Measurements from ENCODE around the gene SHQ1.
"Not testable (repeated sequence)": the region's sequence is repeated elsewhere in the genome, so short reads cannot be mapped to it uniquely, and the experiment has no call there.

The SHQ1 gene

DNA sequence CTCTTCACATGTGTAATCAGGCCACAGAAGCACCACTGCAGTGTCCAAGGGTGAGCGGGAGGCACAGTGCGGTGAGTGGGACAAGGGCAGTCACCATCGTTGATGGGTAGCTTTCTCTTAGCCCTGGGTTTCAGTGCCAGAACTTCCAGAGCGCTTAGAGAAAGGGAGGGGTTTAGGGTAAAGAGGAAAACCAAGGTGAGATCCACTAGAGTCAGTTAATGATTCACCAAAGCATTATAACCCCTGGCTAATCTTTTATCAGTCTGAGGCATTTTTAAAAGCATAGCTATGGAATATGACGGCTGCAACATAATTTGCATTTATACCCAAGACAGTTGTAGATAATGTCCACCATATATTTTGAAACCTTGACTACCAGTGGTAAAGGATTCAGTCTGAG, 94.8 kb downstream of the SHQ1 start:
- Mint-ChIP-seq H3K9me3 (no peaks in the 10 kb centered on the region), H3K27me3 (no peaks in the 10 kb centered on the region), H3K4me1 (peaks cover 76% of the 10 kb centered on the region), H3K4me3 (no peak overlapping the region), H3K36me3 (peaks cover 18% of the 10 kb centered on the region), H3K27ac (peak overlapping the region; percentile 7)

DNA sequence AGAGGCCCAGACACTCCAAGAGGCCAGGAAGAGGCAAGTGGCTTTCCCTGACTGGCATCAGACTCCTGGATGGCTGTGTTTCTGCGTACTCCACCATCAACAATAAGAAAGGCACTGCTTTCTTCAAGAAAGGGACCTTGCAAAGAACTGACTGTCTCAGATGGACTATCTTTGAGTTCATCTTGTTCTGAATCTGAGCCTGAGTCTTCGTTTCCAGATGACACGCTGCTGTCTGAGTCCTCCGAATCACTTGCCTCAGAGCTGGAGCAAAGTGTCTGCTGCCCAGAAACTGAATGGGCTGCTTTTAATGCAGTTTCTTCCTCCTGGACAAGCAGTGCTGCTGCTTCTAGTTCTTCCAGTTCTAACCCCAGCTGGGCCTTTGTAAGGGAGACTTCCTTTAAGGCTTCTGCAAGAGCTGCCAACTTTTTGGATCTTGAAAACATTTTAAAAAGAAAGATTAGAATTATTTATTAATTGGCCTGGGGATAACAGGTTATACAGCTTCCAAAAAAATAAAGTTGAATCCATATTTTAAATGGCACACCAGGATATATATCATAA, 97.8 kb downstream of the SHQ1 start:
- Mint-ChIP-seq H3K36me3 (peaks cover 18% of the 10 kb centered on the region), H3K4me3 (no peak overlapping the region), H3K27me3 (no peaks in the 10 kb centered on the region)

DNA sequence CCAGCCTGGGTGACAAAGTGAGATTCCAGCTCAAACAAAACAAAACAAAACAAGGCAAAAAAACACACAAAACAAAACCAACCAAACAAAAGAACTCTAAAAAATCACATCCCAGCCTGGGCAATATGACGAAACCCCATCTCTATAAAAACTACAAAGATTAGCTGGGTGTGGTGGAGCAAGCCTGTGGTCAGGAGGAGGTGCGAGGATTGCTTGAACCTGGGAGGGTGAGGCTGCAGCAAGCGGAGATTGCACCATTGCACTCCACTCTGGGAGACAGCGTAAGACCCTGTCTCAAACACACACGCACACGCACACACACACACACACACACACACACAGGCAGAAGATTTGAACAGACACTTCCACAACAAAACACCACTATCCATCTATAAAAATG, 99.6 kb downstream of the SHQ1 start:
- H3K36me3 Mint-ChIP-seq: peaks cover 14% of the 10 kb centered on the region
- H3K27ac Mint-ChIP-seq: peak overlapping the region; percentile 30
- H3K27me3 Mint-ChIP-seq: no peaks in the 10 kb centered on the region
- H3K4me3 Mint-ChIP-seq: peak overlapping the region; percentile 26
- H3K4me1 Mint-ChIP-seq: peaks cover 52% of the 10 kb centered on the region
- no peaks in the 10 kb centered on the region for H3K9me3 Mint-ChIP-seq

More for the DNA sequence above, 97.8 kb downstream of the SHQ1 start:
- H3K27ac Mint-ChIP-seq: peak overlapping the region; percentile 23
- H3K4me1 Mint-ChIP-seq: peaks cover 69% of the 10 kb centered on the region
- H3K9me3 Mint-ChIP-seq: no peaks in the 10 kb centered on the region

DNA sequence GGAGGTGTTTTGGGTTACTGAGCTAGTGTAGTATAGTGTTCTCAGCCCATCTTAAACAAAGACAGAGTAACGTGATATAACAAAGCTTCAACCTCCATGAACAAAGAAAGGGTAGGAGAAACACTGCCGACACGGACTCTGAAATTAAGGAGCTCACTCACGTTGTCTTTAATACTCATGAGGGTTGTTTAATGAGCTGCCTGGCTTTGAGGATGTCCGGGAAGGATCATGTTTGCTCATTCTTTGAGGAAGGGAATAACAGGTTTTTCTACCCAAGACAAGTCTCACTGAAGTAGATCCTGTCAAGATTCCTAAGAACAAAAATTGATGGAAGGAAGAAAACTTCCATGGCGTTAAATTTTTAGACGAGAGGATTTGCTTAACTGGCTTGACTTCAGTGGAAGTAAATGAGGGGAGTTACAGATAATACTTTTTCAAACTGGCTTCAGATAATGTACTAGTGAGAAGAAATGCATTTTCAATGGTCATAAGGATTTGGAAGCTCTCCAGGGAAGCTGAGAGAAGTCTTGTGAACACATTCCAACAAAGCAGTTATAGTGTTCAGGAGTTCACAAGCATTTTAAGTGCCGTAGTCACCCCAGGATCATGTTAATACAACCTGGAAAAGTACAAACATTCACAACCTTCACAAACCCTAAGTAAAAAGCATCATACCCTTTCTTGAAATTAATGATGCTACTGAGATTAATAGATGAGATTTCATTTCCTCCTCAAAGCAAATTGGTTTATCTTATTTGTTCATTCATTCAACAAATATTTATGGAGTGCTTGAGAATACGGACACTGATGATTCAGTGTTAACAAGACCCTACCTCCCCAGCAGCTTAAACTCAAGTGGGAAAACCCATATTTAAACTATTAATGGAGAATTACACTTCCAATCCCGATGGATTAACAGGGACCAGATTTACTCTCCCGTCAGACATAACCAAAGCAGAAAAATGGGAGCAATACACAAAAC, 101.5 kb downstream of the SHQ1 start:
- H3K36me3 Mint-ChIP-seq: peaks cover 9% of the 10 kb centered on the region
- no peaks in the 10 kb centered on the region for H3K27me3 Mint-ChIP-seq
- H3K27ac Mint-ChIP-seq: peak overlapping the region; percentile 89
- H3K9me3 Mint-ChIP-seq: no peaks in the 10 kb centered on the region
- H3K4me1 Mint-ChIP-seq: peaks cover 44% of the 10 kb centered on the region
- H3K4me3 Mint-ChIP-seq: no peak overlapping the region

DNA sequence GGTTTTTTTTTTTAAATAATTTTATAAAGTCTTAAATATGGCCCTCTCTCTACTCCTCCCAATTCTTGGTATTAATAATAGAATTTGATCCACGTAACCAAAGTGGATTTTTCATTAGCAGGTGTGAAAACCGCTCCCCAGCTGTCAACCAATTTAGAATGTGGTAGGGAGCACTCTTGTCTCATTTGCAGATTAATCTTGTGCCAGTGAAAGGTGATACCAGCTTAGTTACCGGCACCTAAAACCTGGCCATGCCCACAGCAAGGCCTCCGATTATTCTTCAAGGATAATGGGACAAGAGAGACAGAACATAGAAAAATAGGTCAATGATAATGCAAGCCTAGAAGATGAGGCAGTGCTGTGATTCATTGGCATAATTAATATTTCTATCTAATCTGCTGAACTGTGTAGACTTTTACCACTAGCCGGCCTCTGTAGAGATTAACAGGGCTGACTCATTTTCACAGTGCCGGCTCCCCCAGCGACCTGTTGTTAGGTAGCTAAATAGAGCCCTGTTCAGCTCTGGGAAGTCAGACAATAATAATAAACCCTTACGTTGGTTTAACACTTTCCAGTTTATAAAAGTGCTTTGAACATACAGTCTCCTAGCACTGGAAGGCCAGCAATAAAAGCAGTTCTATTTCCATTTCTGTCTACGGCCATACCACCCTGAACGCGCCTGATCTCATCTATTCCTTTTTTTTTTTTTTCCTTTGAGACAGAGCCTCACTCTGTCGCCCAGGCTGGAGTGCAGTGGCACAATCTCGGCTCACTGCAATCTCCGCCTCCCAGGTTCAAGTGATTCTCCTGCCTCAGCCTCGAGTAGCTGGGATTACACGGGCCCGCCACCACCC, 102.9 kb downstream of the SHQ1 start:
- Mint-ChIP-seq H3K36me3 (peaks cover 9% of the 10 kb centered on the region), H3K9me3 (no peaks in the 10 kb centered on the region), H3K27me3 (no peaks in the 10 kb centered on the region), H3K27ac (no peak overlapping the region), H3K4me1 (peaks cover 43% of the 10 kb centered on the region), H3K4me3 (no peak overlapping the region)

DNA sequence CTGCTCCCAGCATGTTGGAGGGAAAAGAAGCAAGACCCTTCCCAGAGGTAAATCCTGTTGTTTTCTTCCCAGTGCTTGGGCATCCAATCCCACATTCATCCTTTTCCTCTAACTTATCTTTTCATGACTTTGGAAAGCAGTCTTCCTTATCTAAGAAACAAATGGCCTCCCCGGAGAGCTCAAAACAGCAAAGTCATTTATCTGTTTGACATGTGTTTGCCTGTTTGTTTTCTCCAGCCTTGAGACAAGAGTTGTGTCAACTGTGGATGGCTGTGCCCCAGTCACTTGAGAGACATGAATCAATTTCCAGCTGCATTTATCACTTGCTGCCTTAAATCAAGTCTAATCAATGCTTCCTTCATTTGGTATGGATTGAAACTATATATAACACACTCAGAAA, 103.9 kb downstream of the SHQ1 start:
- H3K27ac Mint-ChIP-seq: no peak overlapping the region
- no peaks in the 10 kb centered on the region for H3K9me3 Mint-ChIP-seq
- peaks cover 42% of the 10 kb centered on the region for H3K4me1 Mint-ChIP-seq
- H3K36me3 Mint-ChIP-seq: peaks cover 5% of the 10 kb centered on the region
- no peak overlapping the region for H3K4me3 Mint-ChIP-seq
- H3K27me3 Mint-ChIP-seq: no peaks in the 10 kb centered on the region

DNA sequence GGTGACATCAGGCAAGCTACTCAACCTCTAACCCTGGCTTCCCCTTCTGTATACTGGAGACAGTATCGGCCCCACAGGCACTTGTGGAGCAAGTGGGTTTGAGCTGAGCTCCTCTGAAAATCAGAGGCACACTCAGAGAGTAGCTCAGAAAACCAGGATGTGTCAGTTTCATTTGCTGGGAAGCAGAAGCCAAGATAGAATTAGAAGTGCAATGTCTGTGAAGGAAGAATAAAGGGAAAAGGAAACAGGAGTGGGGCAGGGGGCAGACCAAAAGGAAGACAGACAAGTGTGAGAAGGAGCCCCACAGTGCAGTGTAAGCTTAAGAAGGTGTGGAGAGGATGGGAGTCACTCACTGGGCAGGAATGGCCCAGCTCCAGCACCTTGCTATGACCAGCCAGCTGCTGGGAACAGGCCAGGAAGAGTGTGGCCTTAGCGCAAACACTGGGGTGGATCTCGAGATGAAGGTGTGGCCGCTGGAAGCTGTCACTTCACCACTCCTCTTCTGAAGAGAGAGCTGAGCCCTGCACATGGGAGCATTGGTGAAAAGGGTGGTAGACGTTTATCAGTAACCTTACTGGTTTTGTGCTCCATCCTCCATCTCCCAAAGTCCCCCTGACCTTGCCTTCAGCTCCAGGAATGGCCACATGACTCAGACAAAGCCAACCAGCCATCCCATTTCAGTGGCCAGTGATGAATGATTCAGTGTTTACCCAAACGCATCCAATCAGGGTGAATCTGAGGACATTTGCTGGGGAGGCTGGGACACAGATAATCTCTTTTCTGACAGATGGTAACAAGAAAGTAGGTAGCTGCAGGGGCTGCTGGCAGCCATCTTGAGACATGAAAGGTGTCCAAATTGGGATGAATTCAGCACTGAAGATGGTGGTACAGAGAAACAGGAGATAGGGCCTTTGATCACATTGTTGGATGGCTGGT, 108.4 kb downstream of the SHQ1 start:
- H3K27me3 Mint-ChIP-seq: no peaks in the 10 kb centered on the region
- no peak overlapping the region for H3K27ac Mint-ChIP-seq
- H3K4me3 Mint-ChIP-seq: peak overlapping the region; percentile 92
- H3K36me3 Mint-ChIP-seq: peaks cover 3% of the 10 kb centered on the region
- H3K9me3 Mint-ChIP-seq: no peaks in the 10 kb centered on the region
- H3K4me1 Mint-ChIP-seq: peaks cover 30% of the 10 kb centered on the region

DNA sequence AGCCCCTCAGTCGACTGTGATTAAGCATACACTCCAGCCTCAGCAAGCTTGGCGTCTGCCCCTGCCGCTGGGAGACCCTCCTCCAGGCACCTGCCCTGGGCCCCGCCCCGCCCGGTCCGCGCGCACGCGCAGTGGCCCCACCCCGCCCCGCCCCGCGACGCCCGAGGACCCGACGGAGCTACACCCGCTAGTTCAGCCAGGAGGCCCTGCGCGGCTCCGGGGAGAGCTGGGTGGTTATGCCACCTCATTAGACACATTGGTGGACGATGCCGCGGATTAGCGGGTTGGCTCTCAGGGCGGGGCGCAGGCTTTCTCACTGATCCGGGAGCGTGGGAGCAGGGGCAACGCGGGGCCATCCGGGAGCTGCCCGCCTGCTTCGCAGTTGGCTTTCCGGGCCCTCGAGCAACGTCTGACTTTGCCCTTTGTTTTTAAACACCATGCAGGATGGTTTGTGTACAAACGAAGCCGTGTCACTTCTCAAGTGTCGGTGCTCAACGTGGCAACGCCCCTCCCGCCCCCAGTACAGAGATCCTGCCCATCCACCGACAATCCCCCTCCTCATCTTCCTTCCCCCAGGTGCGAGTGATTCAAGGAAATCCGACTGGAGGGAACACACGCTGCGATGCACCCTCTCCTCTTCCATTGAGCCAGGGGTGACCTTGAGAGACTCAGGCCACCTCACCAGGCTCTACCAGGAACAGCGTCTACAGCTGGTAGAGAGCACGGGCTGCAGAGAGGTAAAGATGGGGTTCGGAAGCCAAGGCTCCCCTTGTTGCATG, 109.3 kb downstream of the SHQ1 start:
- Mint-ChIP-seq H3K27me3 (no peaks in the 10 kb centered on the region), H3K36me3 (peaks cover 3% of the 10 kb centered on the region), H3K9me3 (no peaks in the 10 kb centered on the region), H3K4me3 (peak overlapping the region; percentile 92), H3K4me1 (peaks cover 30% of the 10 kb centered on the region), H3K27ac (peak overlapping the region; percentile 60)

DNA sequence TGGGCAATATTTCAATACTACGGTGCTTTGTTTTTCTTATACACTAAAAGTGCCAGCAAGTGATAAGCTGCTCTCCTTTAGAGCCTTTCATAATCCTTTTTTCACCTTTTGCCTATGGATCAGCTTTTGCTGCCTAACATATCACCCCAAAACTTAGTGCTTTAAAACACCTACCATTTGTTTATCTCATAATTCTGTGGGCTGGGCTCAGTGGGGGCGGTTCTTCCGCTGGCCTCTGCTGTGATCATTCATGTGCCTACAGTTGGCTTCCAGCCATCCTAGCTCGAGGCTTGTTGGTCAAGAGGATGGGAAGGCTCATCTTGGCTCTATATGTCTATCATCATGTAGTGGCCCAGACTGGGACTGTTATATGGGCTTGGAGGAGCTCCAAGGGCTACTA, 113.2 kb downstream of the SHQ1 start:
- not testable (repeated sequence) for H3K9me3 Mint-ChIP-seq, H3K27ac Mint-ChIP-seq, H3K4me3 Mint-ChIP-seq, H3K36me3 Mint-ChIP-seq, H3K27me3 Mint-ChIP-seq
- peaks cover 23% of the 10 kb centered on the region for H3K4me1 Mint-ChIP-seq

DNA sequence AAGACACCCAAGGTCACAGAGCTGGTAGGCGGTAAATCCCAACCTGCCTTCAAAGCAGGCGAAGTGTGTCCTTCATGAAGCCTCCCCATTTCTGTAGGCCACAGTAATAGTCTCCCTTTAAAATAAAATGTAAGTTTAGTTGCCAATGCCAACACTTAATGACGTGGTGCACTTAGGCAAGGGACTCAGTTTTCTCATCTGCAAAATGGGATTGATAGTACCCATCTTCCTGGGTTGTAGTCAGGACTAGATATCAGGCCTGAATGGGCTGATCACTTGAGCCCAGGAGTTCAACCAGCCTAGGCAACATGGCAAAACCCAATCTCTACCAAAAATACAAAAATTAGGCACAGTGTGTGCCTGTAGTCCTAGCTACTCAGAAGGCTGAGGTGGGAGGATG, 114.6 kb downstream of the SHQ1 start:
- H3K4me3 Mint-ChIP-seq: no peak overlapping the region
- H3K27me3 Mint-ChIP-seq: no peaks in the 10 kb centered on the region
- H3K4me1 Mint-ChIP-seq: peaks cover 10% of the 10 kb centered on the region
- no peak overlapping the region for H3K27ac Mint-ChIP-seq
- no peaks in the 10 kb centered on the region for H3K9me3 Mint-ChIP-seq
- H3K36me3 Mint-ChIP-seq: no peaks in the 10 kb centered on the region

DNA sequence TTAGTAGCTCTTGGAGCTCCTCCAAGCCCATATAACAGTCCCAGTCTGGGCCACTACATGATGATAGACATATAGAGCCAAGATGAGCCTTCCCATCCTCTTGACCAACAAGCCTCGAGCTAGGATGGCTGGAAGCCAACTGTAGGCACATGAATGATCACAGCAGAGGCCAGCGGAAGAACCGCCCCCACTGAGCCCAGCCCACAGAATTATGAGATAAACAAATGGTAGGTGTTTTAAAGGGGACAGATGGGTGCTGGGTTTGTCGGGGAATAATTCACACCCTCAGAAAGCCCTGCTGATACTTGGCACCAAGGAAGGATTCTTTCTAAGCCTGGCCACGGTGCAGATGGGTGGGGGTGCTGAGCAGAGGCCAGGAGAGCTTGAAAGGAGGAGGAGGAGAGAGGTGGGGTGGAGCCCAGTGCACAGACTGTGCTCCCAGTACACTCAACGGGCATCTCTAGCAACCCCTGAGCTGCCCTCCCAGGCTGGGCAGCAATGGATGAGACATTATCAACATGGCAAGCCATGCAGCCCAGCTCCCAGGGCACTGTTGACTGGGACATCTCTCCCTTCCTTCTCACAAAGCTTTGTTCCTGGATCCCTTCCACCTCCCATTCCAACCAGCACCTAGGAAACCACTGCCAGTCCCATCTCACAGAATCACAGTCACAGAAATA, 115.4 kb downstream of the SHQ1 start:
- H3K27ac Mint-ChIP-seq, H3K36me3 Mint-ChIP-seq, H3K4me1 Mint-ChIP-seq, H3K27me3 Mint-ChIP-seq, H3K4me3 Mint-ChIP-seq, H3K9me3 Mint-ChIP-seq: not testable (repeated sequence)

DNA sequence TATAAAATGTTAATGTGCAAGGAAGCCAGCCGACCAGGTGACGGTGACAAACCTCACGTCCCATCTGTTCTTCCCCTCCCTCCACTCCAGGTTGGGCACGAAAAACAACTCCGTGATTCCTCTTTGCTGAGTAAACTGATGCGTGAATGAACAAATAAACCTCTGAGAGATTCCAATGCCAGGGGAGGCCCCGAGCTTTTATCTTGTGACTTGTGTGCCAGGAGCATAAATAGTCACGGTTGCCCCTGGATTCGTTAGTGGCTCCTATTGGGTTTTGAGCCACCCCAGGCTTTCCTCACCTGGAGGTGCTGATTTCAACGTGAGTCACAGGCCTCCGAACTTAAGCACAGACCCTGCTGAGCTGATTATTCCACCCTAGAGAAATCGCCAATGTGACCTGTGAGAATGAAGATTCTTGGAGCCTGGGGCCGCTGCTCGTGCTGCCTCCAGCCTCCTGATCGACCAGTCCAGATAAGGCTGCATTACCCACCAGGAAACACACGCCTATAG, 119.2 kb downstream of the SHQ1 start:
- Mint-ChIP-seq H3K9me3 (peaks cover 6% of the 10 kb centered on the region), H3K27me3 (no peaks in the 10 kb centered on the region), H3K4me1 (peaks cover 5% of the 10 kb centered on the region), H3K36me3 (peaks cover 1% of the 10 kb centered on the region), H3K27ac (no peak overlapping the region), H3K4me3 (no peak overlapping the region)

DNA sequence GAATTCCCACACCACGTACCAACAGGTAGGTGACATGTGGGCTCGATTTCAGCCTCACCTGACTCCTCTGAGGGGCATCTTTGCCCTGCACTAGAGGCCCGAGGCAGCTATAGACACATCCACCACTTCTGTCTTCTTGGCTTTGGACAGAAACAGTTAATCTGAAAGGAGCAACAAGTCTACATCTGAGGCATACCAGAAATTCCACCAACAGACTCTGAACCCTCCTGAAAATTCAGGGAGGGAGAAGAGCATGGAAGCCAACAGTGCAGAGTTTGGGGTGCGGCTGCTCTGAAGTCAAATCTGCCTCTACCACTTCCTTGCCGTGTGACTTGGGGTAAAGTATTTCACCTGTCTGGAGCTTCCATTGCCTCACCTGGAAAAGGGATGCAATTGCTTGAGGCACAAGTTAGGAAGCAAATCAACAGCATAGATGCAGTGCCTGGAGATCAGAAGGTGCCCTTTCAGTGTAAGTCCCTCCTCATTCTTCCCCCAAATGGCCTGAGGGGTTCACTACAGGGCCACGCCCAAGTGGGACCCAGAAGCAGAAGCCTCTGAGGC, 119.8 kb downstream of the SHQ1 start:
- Mint-ChIP-seq H3K4me1 (peaks cover 9% of the 10 kb centered on the region), H3K9me3 (peaks cover 6% of the 10 kb centered on the region), H3K27me3 (no peaks in the 10 kb centered on the region), H3K27ac (no peak overlapping the region), H3K36me3 (peaks cover 1% of the 10 kb centered on the region), H3K4me3 (no peak overlapping the region)

Measured in activated naive CD4-positive, alpha-beta T cell treated with anti-CD3 and anti-CD28 coated beads, Interleukin-2, amount 50 U/mL, for 24 hours (primary cell).